GM10847 (cell line): ENCODE data around the gene GNG4.

Experiments used
- POLR2A ChIP-seq: IDR thresholded peaks from 2 replicates; pipeline ENCODE4 v1.6.1; 2011; ENCODE audit not compliant: insufficient read length; ENCODE audit errors: extremely low read depth

GNG4 gene

DNA sequence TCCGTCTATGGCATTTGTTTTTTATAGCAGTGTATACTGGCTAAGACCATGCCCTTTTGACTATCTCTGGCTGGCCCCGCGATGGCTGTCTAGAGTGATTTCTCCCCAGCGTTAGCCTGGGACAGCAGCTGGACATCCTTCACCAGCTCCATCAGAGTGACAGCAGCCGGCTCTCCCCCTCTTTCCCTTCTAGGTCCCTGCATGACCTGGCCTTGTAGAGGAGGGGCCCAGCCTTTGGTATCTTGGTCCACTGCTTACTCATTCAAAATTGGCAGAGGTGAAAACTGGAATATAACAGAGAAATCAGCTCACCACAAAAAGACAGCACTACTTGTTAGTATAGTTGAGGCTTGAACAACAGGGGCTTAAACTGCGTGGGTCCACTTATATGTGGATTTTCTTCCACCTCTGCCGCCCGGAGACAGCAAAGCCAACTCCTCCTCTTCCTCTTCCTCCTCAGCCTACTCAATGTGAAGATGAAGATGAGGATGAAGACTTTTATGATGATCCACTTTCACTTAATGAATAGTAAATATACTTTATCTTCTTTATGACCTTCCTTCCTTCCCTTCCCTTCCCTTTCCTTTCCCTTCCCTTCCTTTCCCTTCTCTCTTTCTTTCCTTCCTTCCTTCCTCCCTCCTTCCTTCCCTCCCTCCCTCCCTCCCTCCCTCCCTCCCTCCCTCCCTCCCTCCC, 116.0 kb downstream of the GNG4 start:
- no peak for TF ChIP-seq POLR2A

DNA sequence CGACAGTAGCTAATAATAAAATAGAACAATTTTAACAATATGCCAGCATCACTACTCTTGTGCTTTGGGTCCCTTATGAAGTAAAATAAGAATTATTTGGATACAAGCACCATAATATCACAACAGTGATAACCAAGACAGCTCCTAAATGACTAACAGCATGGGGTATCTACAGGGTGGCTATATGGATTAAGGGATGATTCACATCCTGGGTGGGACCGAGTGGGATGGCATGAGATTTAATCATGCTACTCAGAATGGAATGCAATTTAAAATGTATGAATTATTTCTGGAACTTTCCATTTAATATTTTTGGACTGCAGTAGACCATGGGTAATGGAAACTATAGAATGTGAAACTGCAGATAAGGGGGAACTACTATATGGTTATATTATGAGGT, 117.2 kb downstream of the GNG4 start:
- no peak for TF ChIP-seq POLR2A

DNA sequence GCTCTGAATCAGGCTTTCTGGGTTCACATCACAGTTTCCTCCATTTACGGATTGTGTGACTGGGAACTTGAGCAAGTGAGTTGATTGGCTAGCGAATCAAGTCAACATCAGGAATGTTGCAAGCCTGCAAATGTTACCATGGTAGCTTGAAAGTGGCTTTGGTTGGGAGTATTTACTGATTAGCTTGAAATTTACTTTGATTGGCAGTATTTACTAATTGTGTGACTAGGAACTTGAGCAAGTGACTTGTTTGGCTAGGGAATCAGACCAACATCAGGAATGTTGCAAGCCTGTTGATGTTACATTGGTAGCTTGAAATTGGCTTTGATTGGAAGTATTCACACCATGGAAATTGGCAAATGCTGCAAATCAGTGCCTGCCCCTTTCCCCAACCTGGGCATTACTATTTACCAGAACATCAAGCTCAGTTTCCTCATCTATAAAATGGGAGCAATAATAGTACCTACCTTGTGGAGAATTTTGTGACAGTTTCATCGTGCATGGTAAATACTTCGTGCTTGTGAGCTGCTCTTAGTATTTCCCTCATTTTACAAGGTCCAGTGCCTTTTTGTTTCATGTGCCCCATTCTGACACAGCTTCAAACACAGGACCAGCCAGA, 122.3 kb downstream of the GNG4 start:
- no peak for TF ChIP-seq POLR2A

DNA sequence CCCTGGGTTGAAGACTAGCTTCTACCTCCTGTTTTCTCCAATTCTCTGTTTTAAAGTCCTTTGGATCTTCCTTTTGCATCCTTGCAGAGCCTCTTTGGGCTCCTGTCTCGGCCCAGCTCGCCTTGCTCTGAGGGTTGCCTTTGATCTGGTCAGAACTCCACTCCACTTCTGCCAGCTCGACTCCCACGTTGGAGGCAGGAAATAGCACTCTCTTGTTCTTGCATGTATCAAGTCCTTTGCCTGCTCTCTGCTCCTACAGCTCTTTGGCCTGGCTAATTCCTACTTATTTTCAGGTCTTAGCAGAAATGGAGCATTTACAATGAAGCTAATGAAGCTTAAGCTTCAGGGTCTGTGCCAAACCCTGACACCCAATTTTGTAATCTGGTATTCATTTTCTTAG, 124.3 kb downstream of the GNG4 start:
- TF ChIP-seq POLR2A: no peak

DNA sequence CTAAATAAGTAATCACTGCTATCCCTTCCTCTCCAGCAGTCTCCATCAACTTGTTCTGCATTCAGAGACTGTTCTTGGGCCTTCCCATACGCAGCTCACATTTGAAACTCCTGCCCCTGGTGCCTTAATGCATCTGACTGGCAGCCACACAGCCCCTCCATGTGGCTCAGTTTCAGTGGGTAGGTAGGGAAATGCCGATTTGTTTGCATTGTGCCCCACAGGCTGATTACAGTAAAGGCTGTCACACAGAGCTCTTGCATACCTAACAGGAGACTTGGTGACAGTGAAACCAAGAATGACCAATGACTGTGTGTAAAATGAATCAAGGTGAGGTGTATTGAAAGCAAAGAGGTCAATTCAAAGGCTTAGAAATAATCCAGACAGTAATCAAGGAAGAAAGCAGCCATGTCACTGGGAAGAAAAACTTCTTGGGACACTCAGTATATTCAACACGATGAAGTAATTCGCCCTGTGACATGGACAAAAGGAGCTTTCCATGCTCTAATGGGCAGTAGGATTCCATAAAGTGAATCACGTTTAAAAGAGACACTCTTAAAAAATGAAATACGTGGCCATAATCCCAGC, 132.6 kb downstream of the GNG4 start:
- no peak for TF ChIP-seq POLR2A

DNA sequence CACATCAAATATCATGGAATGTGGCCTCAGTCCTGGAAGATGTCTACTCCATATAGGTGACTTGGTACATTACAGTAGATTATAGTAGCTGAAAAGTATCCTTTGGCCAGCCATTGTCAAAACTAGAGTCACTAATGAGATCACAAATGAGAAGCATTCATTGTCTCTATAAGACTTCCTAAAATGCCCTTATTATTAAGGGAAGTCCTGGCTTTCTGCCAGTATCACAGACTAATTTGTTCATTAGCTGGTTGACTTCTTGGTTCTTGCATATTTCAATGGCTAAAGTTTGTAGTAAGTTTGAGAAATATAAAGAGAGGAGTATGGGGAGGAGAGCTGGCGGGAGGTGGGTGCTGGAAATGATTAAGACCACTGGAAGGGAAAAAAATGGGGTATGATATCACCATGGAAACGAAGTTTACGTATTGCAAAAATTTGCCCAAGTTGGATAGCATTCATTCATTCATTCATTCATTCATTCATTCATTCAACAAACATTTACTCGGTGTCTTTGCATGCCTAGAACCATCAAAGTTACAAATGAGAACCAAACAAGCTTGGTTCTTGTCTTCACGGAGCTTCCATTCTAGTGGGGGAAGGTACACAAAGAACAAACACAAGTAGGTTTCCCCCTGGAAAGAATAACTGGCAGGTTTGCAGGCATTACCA, 133.6 kb downstream of the GNG4 start:
- no peak for TF ChIP-seq POLR2A

DNA sequence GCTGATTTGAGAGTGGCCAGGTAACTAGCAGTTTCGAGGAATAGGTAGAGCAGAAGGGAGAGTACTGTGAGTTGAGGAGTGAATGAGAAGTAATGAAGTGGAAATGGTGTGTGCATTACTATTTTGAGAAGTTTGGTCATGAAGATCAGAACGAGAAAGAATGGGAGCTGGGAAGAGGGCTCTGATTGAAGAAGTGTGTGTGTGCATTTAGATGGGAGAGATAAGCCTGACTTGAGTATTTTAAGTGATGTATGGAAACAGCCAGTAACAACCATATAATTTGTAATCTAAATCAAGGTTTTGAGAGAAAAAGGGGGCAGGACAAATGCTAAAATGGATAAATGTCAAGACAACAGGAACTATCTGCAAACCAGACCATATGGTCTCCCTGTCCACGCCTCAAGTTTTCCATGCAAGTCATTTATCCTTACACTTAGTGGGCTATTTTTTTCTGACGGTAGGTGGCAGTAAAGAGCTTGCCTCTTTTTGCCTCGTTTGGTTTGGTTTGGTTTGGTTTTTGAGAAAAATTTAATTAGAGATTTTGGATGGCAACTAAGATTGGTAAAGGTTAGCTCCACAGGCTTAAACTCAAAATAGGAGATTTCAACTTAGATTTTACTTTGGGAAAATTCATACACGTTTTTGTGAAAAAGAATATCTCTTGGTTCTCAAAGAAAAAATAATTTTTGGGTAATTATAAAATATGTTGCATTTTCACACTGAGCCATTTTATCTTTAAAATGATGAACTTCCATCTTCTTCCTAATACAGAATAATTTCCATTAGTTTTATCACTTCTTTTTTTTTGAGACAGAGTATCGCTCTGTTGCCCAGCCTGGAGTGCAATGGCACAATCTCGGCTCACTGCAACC, 135.9 kb downstream of the GNG4 start:
- no peak for TF ChIP-seq POLR2A

DNA sequence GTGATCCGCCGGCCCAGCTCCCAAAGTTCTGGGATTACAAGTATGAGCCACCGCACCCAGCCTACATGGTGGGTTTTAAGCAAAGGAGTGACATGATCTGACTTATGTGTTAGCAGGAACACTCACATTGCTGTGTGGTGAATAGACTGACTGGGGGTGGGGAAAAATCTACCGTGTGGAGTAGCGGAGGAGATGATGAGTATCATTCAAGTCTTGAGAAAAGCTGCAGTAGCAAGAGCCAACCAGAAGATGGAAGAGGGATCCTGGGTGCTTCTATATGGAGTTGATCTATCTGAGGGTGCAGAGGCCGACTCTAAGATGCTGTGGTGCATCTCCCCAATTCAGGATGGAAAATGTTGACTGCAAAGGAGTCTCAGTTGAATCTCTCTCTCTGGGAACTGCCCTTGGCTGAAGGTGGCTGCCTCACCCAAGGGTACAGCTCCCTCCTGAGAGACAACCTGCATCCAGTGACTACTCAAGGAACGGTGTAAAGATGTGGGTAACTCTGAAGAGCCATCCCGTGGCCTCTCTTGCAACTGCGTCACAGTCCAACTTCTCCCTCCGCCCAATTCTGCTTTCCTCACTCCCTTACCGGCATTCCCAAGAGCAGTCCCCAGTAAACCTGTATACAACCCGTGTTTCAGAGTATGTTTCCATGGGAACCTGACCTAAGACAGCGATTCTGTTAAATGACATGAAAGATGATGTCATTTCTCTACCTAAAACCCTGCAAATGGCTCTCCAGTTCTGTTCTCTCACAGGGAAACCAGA, 137.9 kb downstream of the GNG4 start:
- no peak for TF ChIP-seq POLR2A

DNA sequence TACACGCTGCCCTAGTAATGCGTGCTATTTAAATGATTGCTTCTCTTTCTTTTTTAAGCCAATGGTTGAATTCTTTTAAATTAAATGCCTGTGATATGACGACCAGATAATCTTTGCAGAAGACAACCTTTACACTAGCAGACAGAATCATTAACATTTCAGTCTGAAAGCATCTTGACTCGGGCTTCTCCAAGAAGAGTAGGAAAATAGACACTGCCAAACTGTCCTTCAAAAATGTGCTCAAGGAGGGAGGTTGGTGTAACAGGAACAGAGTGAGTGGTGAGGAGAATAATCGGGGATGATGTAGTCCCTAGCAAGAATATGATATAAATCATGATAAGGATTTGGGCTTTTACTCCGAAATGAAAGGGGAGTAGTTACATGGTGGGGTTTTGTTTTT, 138.8 kb downstream of the GNG4 start:
- no peak for TF ChIP-seq POLR2A

DNA sequence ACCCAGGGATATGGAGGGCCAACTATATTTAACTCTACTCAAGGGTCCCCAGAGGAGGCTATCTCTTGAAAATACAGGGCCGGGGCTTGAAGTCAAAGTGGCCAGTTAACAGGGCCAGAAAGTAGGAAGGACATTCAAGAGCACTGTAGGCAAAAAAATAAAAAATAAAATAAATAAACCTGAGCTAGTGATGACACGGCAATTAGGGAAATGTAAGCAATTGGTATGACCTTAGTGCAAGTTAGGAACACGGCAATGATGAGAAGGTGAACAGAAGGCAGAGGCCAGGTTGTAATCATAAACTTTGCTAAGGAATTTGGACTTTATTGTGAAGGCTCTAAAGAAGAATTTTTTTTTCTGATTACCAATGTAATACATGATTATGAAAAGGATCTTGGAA, 142.0 kb downstream of the GNG4 start:
- no peak for TF ChIP-seq POLR2A

DNA sequence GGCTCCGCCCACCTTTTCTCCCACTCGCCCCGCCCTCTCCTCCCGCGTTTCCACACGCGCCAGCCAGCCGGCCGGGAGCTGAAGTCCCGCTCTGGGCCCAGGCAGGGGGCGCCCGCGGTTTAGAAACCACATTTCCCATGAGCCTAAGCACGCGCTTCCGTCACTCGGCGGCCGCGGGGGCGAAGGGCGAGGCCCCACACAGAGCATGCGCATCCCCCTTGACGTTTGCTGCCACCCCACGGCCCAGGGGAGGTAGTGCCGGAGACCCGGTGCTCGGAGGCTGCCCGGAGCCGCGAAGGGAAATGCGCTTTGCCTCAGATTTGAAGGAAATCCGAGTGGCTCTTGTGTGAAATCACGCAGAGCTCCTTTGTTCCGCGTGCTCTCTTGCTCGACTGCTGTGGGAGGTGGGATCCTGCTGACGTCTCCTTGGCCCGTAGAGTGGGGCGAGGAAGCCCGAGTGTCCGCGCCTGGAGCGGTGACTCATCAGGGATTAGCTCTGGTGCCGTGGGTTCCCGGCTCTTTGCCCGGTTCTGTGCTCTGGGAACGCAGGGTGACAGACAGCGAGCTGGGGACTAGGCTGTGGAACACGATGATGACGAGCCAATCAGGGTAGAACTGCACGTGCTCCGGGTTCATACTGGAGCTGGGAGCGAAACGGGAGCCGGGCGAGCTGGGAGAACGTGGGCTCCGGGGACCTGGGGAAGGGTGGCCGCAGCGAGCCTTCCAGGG, 144.9 kb downstream of the GNG4 start:
- peak; percentile 52 for TF ChIP-seq POLR2A

DNA sequence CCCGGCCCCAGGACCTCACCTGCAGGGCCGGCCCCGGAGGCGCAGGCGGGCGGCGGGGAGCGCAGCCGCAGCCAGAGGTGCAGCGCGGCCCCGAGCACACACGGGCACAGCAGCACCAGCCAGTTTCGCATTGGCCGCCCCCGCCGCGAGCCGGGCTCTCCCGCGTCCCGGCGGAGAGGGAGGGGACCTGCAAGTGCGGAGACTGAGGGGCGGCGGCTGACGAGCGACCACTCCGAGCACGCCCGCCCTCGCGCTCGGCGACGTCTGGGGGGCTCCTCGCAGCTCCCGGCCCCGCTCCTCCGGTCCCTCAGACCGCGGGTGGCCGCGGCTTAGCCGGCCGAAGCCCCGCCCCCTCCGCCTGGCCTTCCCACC, 145.5 kb downstream of the GNG4 start, which contains the start of gene B3GALNT2:
Gene B3GALNT2 (minus strand): TSS at position 331 of the 372 bp plus-strand sequence. CDS start 200 bp downstream, at position 131.
- no peak for TF ChIP-seq POLR2A

DNA sequence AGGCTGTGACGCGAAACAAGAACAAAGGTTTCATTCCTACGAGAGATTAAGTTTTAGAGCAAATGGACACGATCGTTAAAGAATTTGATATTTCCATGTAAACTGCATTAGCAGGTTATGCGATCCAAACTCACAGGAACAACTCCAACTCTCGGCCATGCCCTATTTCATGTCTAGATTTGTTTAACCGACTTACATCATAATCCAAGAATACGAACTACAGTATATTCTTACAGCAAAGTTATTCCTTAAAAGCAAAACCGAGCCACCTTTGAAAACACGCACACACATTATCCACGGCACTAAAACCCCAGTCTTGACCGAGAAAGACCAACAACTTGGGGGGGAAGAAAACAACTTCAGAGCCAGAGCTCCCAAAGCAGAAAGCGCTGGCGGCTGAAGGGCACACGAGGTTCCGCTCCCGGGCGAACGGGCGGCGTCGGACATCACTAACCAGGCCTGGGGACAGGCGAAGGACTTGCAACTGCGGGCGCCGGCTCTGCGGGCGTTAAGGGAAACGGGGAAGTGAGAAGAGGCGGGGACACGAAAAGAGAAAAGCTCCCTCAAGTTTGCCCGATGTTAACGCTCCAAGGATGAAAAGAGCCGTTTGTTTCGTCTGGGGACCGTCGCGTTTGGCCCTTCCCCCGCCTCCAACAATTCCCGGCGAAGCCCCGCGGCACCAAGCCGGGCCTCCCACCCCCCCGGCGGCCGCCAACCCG, 146.0 kb downstream of the GNG4 start:
- no peak for TF ChIP-seq POLR2A

DNA sequence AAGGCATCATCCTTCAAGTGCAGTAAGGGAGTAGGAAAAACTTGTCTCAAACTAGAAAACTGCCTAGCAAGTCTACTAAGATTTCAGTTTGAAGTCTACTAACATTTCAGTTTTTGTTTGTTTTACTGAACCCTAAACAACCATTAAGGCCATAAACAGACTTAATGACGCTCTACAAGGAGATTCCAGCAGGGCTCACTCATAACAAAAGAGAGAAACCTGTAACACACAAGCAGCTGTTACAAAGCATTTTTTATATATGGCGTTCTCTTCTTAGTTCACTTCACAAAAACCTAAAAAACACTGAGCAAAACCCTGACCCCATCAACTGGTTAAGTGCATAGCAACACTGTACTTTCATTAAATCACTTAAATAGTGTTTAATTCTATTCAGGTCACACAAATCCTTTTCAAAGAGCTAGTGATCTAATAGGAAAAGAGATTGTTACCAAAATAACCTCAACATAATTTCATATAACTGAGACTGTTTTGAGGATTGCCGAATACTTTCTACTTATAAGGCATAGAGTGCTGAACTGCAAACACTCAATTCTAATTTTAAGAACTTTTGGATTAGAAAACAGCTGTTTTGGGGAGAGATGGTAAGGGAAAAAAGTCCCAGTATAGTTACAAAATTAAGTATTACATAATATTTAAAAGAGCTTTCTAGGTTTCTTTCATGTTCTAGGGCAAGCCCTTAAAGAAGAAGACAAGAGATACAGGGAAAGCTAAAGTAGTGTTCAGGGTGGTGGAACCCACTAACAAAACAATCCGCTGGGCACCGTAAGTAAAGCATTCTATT, 146.8 kb downstream of the GNG4 start:
- no peak for TF ChIP-seq POLR2A
